ENCODE results near the gene TENT4A.

DNA sequence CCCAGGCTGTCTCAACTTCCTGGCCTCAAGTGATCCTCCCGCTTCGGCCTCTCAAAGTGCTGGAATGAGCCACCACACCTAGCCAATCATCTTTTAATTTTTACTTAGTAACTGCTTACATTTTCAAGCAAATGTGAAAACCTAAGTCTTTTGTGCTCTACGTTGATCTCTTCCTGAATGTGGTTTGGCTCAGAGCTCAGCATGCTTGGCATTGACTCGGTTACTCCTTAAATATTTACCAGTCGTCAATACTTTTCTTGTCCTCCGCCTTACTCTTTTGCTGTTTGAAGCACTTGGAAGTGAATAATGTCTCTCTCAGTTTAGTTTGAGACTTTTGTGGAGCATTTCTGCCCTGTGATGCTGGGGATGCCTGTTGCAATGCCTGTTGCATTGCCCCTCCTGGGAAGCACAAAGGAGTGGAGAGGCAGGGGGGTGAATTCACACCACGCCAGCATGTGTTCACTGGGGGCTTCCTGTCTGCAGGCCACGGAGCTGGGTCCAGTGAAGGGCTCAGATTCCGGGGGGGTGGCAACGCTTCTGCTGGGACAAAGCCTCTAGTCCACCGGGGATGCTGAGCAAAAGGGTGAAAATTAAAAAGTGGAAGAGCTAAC lies 13.1 kb upstream of the TENT4A start:
- no peak for TF ChIP-seq POLR2A (IDR thresholded peaks at IDR 0.05)
- TF ChIP-seq, protein P1, sequence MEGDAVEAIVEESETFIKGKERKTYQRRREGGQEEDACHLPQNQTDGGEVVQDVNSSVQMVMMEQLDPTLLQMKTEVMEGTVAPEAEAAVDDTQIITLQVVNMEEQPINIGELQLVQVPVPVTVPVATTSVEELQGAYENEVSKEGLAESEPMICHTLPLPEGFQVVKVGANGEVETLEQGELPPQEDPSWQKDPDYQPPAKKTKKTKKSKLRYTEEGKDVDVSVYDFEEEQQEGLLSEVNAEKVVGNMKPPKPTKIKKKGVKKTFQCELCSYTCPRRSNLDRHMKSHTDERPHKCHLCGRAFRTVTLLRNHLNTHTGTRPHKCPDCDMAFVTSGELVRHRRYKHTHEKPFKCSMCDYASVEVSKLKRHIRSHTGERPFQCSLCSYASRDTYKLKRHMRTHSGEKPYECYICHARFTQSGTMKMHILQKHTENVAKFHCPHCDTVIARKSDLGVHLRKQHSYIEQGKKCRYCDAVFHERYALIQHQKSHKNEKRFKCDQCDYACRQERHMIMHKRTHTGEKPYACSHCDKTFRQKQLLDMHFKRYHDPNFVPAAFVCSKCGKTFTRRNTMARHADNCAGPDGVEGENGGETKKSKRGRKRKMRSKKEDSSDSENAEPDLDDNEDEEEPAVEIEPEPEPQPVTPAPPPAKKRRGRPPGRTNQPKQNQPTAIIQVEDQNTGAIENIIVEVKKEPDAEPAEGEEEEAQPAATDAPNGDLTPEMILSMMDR (IDR thresholded peaks at IDR 0.05): no peak

Measured in stomach (tissue), 4 donors.